Neural progenitor cell (in vitro differentiated cells): Measurements from ENCODE around the gene GDI1. TPM values are rescaled to one million over a fixed set of nuclear protein-coding genes. Genes with fewer than 3 reads are reported as not detected.

Experiments
- DNase-seq: peaks from one replicate; pipeline ENCODE4 v3.0.0-alpha.2; 2016; ENCODE audit warnings: low spot score
- H2AFZ ChIP-seq: fragments of 200-600 bp; sonication (generic); replicated peaks from 2 replicates; pipeline ENCODE4 v1.6.1; 2016; ENCODE audit warnings: antibody characterized with exemption
- H3F3A ChIP-seq: fragments of 200-600 bp; sonication (generic); 2 replicates; pipeline ENCODE4 v1.6.1; 2016; ENCODE audit warnings: antibody characterized with exemption, low read depth
- H3K27ac ChIP-seq: fragments of 200-600 bp; sonication (generic); 2 replicates; pipeline ENCODE4 v1.5.1; 2016; ENCODE audit warnings: mild to moderate bottlenecking
- H3K27me3 ChIP-seq: fragments of 200-600 bp; sonication (generic); 2 replicates; pipeline ENCODE4 v1.6.1; 2016; ENCODE audit warnings: mild to moderate bottlenecking, moderate library complexity
- H3K36me3 ChIP-seq: fragments of 200-600 bp; sonication (generic); 2 replicates; pipeline ENCODE4 v1.5.1; 2016
- H3K4me1 ChIP-seq: fragments of 200-600 bp; sonication (generic); 2 replicates; pipeline ENCODE4 v1.6.1; 2016; ENCODE audit warnings: mixed run types
- H3K4me2 ChIP-seq: fragments of 200-600 bp; sonication (generic); 2 replicates; pipeline ENCODE4 v1.6.1; 2016
- H3K4me3 ChIP-seq: fragments of 200-600 bp; sonication (generic); 2 replicates; pipeline ENCODE4 v1.5.1; 2016
- H3K79me2 ChIP-seq: fragments of 200-600 bp; sonication (generic); 2 replicates; pipeline ENCODE4 v1.6.1; 2016; ENCODE audit warnings: low read depth
- H3K9ac ChIP-seq: fragments of 200-600 bp; sonication (generic); 2 replicates; pipeline ENCODE4 v1.6.1; 2016
- H3K9me3 ChIP-seq: fragments of 200-600 bp; sonication (generic); 2 replicates; pipeline ENCODE4 v1.5.1; 2016; ENCODE audit warnings: low read depth
- H4K20me1 ChIP-seq: fragments of 200-600 bp; sonication (generic); 2 replicates; pipeline ENCODE4 v1.6.1; 2016; ENCODE audit warnings: low read depth
- H3K27ac Mint-ChIP-seq: 3 replicates; pipeline ENCODE4 v1.8.0; 2021; ENCODE audit warnings: mixed read lengths
- H3K27me3 Mint-ChIP-seq: 2 replicates; pipeline ENCODE4 v1.8.0; 2022; ENCODE audit warnings: low read depth, mild to moderate bottlenecking, inconsistent platforms, moderate library complexity, mixed read lengths; ENCODE audit not compliant: insufficient read depth
- H3K36me3 Mint-ChIP-seq: 3 replicates; pipeline ENCODE4 v1.8.0; 2021; ENCODE audit warnings: mixed read lengths
- H3K4me1 Mint-ChIP-seq: 3 replicates; pipeline ENCODE4 v1.8.0; 2021; ENCODE audit warnings: mixed read lengths
- H3K4me3 Mint-ChIP-seq: 3 replicates; pipeline ENCODE4 v1.8.0; 2021; ENCODE audit warnings: mild to moderate bottlenecking, moderate library complexity, mixed read lengths
- H3K9me3 Mint-ChIP-seq: 3 replicates; pipeline ENCODE4 v1.8.0; 2020; ENCODE audit warnings: mixed read lengths
- CTCF ChIP-seq: fragments of 200-600 bp; sonication (generic); IDR thresholded peaks from 2 replicates; pipeline ENCODE4 v1.5.1; 2017; ENCODE audit warnings: antibody characterized with exemption, mild to moderate bottlenecking
- EZH2 ChIP-seq: fragments of 200-600 bp; sonication (generic); IDR thresholded peaks from 2 replicates; pipeline ENCODE4 v1.6.1; 2017; ENCODE audit warnings: antibody characterized with exemption, mild to moderate bottlenecking, moderate library complexity
- EZH2phosphoT487 ChIP-seq: fragments of 200-600 bp; sonication (generic); IDR thresholded peaks from 2 replicates; pipeline ENCODE4 v1.6.1; 2017; ENCODE audit warnings: antibody characterized with exemption
- total RNA-seq: library from RNA; depleted of rRNA; stranded (reverse); fragments of >200 nt; gene quantifications from 2 replicates; pipeline ENCODE4 v1.2.3, GENCODE V29; 2015; ENCODE audit warnings: low replicate concordance

Gene GDI1
- total RNA-seq, 1 donor from 2014 or later, result 119 TPM

- H3K36me3 ChIP-seq, result no peaks in the 10 kb centered on the region
- H2AFZ ChIP-seq, result no peak within 1 kb of the TSS
- peak within 1 kb of the TSS; percentile 20 for H3K4me3 ChIP-seq
These were observed 27.6 kb upstream of the GDI1 start, which contains the start of gene DNASE1L1 for GRCh38 chrX:154409222-154409871. DNASE1L1 (minus strand) TSS chrX:154409254; CDS start chrX:154405568, 3,686 bp downstream.

GRCh38 chrX:154411981-154412340 is 25.0 kb upstream of the GDI1 start:
- H3K4me1 ChIP-seq, result no peaks in the 10 kb centered on the region
- H3K79me2 ChIP-seq, result peaks cover 8% of the 10 kb centered on the region
- H3F3A ChIP-seq, result peaks cover 18% of the 10 kb centered on the region
- Mint-ChIP-seq H3K27ac (no peak overlapping the region), H3K27me3 (peaks cover 2% of the 10 kb centered on the region), H3K36me3 (peaks cover 7% of the 10 kb centered on the region), H3K4me1 (peaks cover 13% of the 10 kb centered on the region), H3K9me3 (peaks cover 20% of the 10 kb centered on the region), H3K4me3 (peak overlapping the region; percentile 84)
- no peak overlapping the region for H2AFZ ChIP-seq
- no peaks in the 10 kb centered on the region for H3K27me3 ChIP-seq
- H3K4me3 ChIP-seq, result peak overlapping the region; percentile 75
- H3K4me2 ChIP-seq, result peak overlapping the region; percentile 82
- no peaks in the 10 kb centered on the region for H4K20me1 ChIP-seq
- DNase-seq, result peak; percentile 80
- TF ChIP-seq EZH2phosphoT487 (no peak), CTCF (no peak), EZH2 (no peak)
- no peaks in the 10 kb centered on the region for H3K9me3 ChIP-seq
- peak overlapping the region; percentile 32 for H3K9ac ChIP-seq
- H3K36me3 ChIP-seq, result no peaks in the 10 kb centered on the region
- H3K27ac ChIP-seq, result no peak overlapping the region

More at GRCh38 chrX:154409222-154409871, 27.6 kb upstream of the GDI1 start, which contains the start of gene DNASE1L1:
- Histone ChIP-seq H3K79me2 (peaks cover 8% of the 10 kb centered on the region), H3K9me3 (no peaks in the 10 kb centered on the region), H4K20me1 (no peaks in the 10 kb centered on the region), H3K27ac (no peak within 1 kb of the TSS), H3K4me1 (no peaks in the 10 kb centered on the region), H3K9ac (no peak within 1 kb of the TSS), H3F3A (peaks cover 18% of the 10 kb centered on the region), H3K27me3 (no peaks in the 10 kb centered on the region), H3K4me2 (peak within 1 kb of the TSS; percentile 66)
- H3K36me3 Mint-ChIP-seq, result peaks cover 3% of the 10 kb centered on the region
- H3K4me3 Mint-ChIP-seq, result peak within 1 kb of the TSS; percentile 72
- DNase-seq, result peak; percentile 82
- no peaks in the 10 kb centered on the region for H3K27me3 Mint-ChIP-seq
- peaks cover 13% of the 10 kb centered on the region for H3K4me1 Mint-ChIP-seq
- no peak within 1 kb of the TSS for H3K27ac Mint-ChIP-seq
- TF ChIP-seq EZH2 (no peak), CTCF (no peak), EZH2phosphoT487 (no peak)
- H3K9me3 Mint-ChIP-seq, result peaks cover 19% of the 10 kb centered on the region

- Histone ChIP-seq H4K20me1 (no peaks in the 10 kb centered on the region), H3K27ac (no peak overlapping the region), H3K9me3 (no peaks in the 10 kb centered on the region), H3K36me3 (no peaks in the 10 kb centered on the region), H3K27me3 (no peaks in the 10 kb centered on the region), H3K79me2 (peaks cover 8% of the 10 kb centered on the region), H3K4me3 (peak overlapping the region; percentile 75), H3F3A (peaks cover 18% of the 10 kb centered on the region), H3K4me1 (no peaks in the 10 kb centered on the region), H3K9ac (no peak overlapping the region), H2AFZ (no peak overlapping the region), H3K4me2 (peak overlapping the region; percentile 82)
- H3K4me1 Mint-ChIP-seq, result peaks cover 13% of the 10 kb centered on the region
- H3K27ac Mint-ChIP-seq, result no peak overlapping the region
- TF ChIP-seq CTCF (no peak), EZH2phosphoT487 (no peak)
- H3K4me3 Mint-ChIP-seq, result peak overlapping the region; percentile 84
- H3K36me3 Mint-ChIP-seq, result peaks cover 7% of the 10 kb centered on the region
- peaks cover 2% of the 10 kb centered on the region for H3K27me3 Mint-ChIP-seq
- peaks cover 20% of the 10 kb centered on the region for H3K9me3 Mint-ChIP-seq
- no peak for DNase-seq
These were observed 24.5 kb upstream of the GDI1 start for GRCh38 chrX:154412468-154412867.
